Lower leg skin (tissue), 3 donors: Measurements from ENCODE around the gene STK11IP.

Experiments
- CTCF ChIP-seq, 3 donors: fragments of 450-650 bp; IDR thresholded peaks; one replicate each; pipeline ENCODE4 v1.5.1; 2016; ENCODE audit warnings: antibody characterized with exemption in 3 of 3, mild to moderate bottlenecking in 3 of 3, moderate library complexity in 2 of 3
- POLR2A ChIP-seq, 2 donors: fragments of 450-650 bp; IDR thresholded peaks; one replicate each; pipeline ENCODE4 v1.6.1; 2016 to 2017; ENCODE audit warnings: antibody characterized with exemption in 2 of 2, mild to moderate bottlenecking in 1 of 2, moderate library complexity in 1 of 2

GRCh38 chr2:219561179-219562048 is 36.2 kb upstream of the STK11IP start:
- TF ChIP-seq CTCF (IDR thresholded peaks at IDR 0.05) (no peak), POLR2A (IDR thresholded peaks at IDR 0.05) (no peak)
